ENCODE measurements around the gene EDIL3.

GRCh38 chr5:83957188-83957587 is 427.5 kb downstream of the EDIL3 start:
- TF ChIP-seq CBX3 (IDR thresholded peaks at IDR 0.05; ENCODE audit: low read depth) (no peak), POLR2AphosphoS5 (IDR thresholded peaks at IDR 0.05; ENCODE audit: low read depth, low read length) (no peak), MAX (IDR thresholded peaks at IDR 0.05) (no peak), EZH2phosphoT487 (IDR thresholded peaks at IDR 0.05; ENCODE audit: borderline replicate concordance) (no peak)
- TF ChIP-seq, protein P1, sequence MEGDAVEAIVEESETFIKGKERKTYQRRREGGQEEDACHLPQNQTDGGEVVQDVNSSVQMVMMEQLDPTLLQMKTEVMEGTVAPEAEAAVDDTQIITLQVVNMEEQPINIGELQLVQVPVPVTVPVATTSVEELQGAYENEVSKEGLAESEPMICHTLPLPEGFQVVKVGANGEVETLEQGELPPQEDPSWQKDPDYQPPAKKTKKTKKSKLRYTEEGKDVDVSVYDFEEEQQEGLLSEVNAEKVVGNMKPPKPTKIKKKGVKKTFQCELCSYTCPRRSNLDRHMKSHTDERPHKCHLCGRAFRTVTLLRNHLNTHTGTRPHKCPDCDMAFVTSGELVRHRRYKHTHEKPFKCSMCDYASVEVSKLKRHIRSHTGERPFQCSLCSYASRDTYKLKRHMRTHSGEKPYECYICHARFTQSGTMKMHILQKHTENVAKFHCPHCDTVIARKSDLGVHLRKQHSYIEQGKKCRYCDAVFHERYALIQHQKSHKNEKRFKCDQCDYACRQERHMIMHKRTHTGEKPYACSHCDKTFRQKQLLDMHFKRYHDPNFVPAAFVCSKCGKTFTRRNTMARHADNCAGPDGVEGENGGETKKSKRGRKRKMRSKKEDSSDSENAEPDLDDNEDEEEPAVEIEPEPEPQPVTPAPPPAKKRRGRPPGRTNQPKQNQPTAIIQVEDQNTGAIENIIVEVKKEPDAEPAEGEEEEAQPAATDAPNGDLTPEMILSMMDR (IDR thresholded peaks at IDR 0.05 in 2 of 3, conservative IDR thresholded peaks at IDR 0.05 in 1 of 3; ENCODE audit: borderline replicate concordance in 1 of 3, insufficient read depth in 1 of 3, low read depth in 2 of 3, low read length in 2 of 3) = no peak

Data from HCT116 (cell line).